Neural crest cell (in vitro differentiated cells): ENCODE measurements around the gene ZNF398. TPM values are rescaled to one million over a fixed set of nuclear protein-coding genes. Genes with fewer than 3 reads are reported as not detected.

Experiments
- DNase-seq: peaks from one replicate; pipeline ENCODE4 v3.0.0; 2021; ENCODE audit warnings: low read depth, mixed read lengths, low spot score
- H3K27ac Mint-ChIP-seq: one replicate; pipeline ENCODE4 v1.8.0; 2021; ENCODE audit warnings: mild to moderate bottlenecking, mixed read lengths; ENCODE audit not compliant: unreplicated experiment
- H3K27me3 Mint-ChIP-seq: 2 replicates; pipeline ENCODE4 v1.8.0; 2021; ENCODE audit warnings: low read depth, mild to moderate bottlenecking, mixed read lengths
- H3K36me3 Mint-ChIP-seq: 2 replicates; pipeline ENCODE4 v1.8.0; 2021; ENCODE audit warnings: low read depth, mild to moderate bottlenecking, mixed read lengths
- H3K4me1 Mint-ChIP-seq: 2 replicates; pipeline ENCODE4 v1.8.0; 2021; ENCODE audit warnings: mixed read lengths
- H3K4me3 Mint-ChIP-seq: one replicate; pipeline ENCODE4 v1.8.0; 2021; ENCODE audit warnings: mild to moderate bottlenecking, mixed read lengths
- H3K9me3 Mint-ChIP-seq: 2 replicates; pipeline ENCODE4 v1.8.0; 2021; ENCODE audit warnings: mixed read lengths
- total RNA-seq: library from RNA; stranded (reverse); gene quantifications from 2 replicates; pipeline ENCODE4 v1.2.1, GENCODE V29; 2021
- TF ChIP-seq, protein P1 (sequence below): fragments of 200-600 bp; sonication (generic); conservative IDR thresholded peaks from 2 replicates; pipeline ENCODE4 v1.5.0; 2021; ENCODE audit warnings: antibody characterized with exemption, mild to moderate bottlenecking

ZNF398 gene
- total RNA-seq, 1 donor from 2014 or later: 19.6 TPM

- H3K9me3 Mint-ChIP-seq: no peaks in the 10 kb centered on the region
- no peaks in the 10 kb centered on the region for H3K27me3 Mint-ChIP-seq
- no peak overlapping the region for H3K4me3 Mint-ChIP-seq
- no peaks in the 10 kb centered on the region for H3K4me1 Mint-ChIP-seq
- no peak overlapping the region for H3K27ac Mint-ChIP-seq
- DNase-seq: no peak
- peaks cover 7% of the 10 kb centered on the region for H3K36me3 Mint-ChIP-seq
- TF ChIP-seq, protein P1, sequence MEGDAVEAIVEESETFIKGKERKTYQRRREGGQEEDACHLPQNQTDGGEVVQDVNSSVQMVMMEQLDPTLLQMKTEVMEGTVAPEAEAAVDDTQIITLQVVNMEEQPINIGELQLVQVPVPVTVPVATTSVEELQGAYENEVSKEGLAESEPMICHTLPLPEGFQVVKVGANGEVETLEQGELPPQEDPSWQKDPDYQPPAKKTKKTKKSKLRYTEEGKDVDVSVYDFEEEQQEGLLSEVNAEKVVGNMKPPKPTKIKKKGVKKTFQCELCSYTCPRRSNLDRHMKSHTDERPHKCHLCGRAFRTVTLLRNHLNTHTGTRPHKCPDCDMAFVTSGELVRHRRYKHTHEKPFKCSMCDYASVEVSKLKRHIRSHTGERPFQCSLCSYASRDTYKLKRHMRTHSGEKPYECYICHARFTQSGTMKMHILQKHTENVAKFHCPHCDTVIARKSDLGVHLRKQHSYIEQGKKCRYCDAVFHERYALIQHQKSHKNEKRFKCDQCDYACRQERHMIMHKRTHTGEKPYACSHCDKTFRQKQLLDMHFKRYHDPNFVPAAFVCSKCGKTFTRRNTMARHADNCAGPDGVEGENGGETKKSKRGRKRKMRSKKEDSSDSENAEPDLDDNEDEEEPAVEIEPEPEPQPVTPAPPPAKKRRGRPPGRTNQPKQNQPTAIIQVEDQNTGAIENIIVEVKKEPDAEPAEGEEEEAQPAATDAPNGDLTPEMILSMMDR: no peak
Observed at GRCh38 chr7:149166630-149167352, 19.5 kb downstream of the ZNF398 start.

GRCh38 chr7:149171892-149172533, 24.8 kb downstream of the ZNF398 start:
- H3K36me3 Mint-ChIP-seq: peaks cover 17% of the 10 kb centered on the region
- no peaks in the 10 kb centered on the region for H3K4me1 Mint-ChIP-seq
- TF ChIP-seq, protein P1: no peak
- DNase-seq: no peak
- no peak overlapping the region for H3K27ac Mint-ChIP-seq
- H3K4me3 Mint-ChIP-seq: no peak overlapping the region
- H3K27me3 Mint-ChIP-seq: no peaks in the 10 kb centered on the region
- H3K9me3 Mint-ChIP-seq: no peaks in the 10 kb centered on the region

GRCh38 chr7:149172534-149172920, 25.3 kb downstream of the ZNF398 start:
- Mint-ChIP-seq H3K9me3 (no peaks in the 10 kb centered on the region), H3K27me3 (no peaks in the 10 kb centered on the region), H3K27ac (no peak overlapping the region), H3K4me3 (no peak overlapping the region), H3K36me3 (peaks cover 20% of the 10 kb centered on the region), H3K4me1 (no peaks in the 10 kb centered on the region)
- TF ChIP-seq, protein P1: no peak
- no peak for DNase-seq

- DNase-seq: no peak
- H3K27me3 Mint-ChIP-seq: no peaks in the 10 kb centered on the region
- H3K36me3 Mint-ChIP-seq: peaks cover 19% of the 10 kb centered on the region
- TF ChIP-seq, protein P1: no peak
- no peak overlapping the region for H3K27ac Mint-ChIP-seq
- H3K4me3 Mint-ChIP-seq: no peak overlapping the region
- H3K9me3 Mint-ChIP-seq: no peaks in the 10 kb centered on the region
- H3K4me1 Mint-ChIP-seq: no peaks in the 10 kb centered on the region
Observed at GRCh38 chr7:149175150-149175549, 27.9 kb downstream of the ZNF398 start.

GRCh38 chr7:149179241-149179640, 32.0 kb downstream of the ZNF398 start:
- H3K4me1 Mint-ChIP-seq: no peaks in the 10 kb centered on the region
- H3K9me3 Mint-ChIP-seq: no peaks in the 10 kb centered on the region
- DNase-seq: no peak
- H3K27ac Mint-ChIP-seq: no peak overlapping the region
- no peaks in the 10 kb centered on the region for H3K27me3 Mint-ChIP-seq
- peaks cover 23% of the 10 kb centered on the region for H3K36me3 Mint-ChIP-seq
- H3K4me3 Mint-ChIP-seq: no peak overlapping the region
- TF ChIP-seq, protein P1: no peak
